IPS-18a (cell line): ENCODE data around the gene GOLGA5.
"Not testable (repeated sequence)": the region's sequence is repeated elsewhere in the genome, so short reads cannot be mapped to it uniquely, and the experiment has no call there.

Experiments used
- H3K27ac ChIP-seq: one replicate; pipeline ENCODE4 v1.5.1; 2013; ENCODE audit warnings: low read length
- H3K27me3 ChIP-seq: one replicate; pipeline ENCODE4 v1.6.1; 2013; ENCODE audit warnings: mild to moderate bottlenecking, low read length; ENCODE audit not compliant: control insufficient read depth, insufficient read depth
- H3K36me3 ChIP-seq: one replicate; pipeline ENCODE4 v1.6.1; 2013; ENCODE audit warnings: low read depth, low read length; ENCODE audit not compliant: control insufficient read depth
- H3K4me1 ChIP-seq: one replicate; pipeline ENCODE4 v1.6.1; 2013; ENCODE audit warnings: low read depth, low read length; ENCODE audit not compliant: control insufficient read depth
- H3K4me3 ChIP-seq: one replicate; pipeline ENCODE4 v1.5.1; 2013; ENCODE audit warnings: low read length
- H3K9ac ChIP-seq: one replicate; pipeline ENCODE4 v1.6.1; 2013; ENCODE audit warnings: mild to moderate bottlenecking, low read length, moderate library complexity
- H3K9me3 ChIP-seq: one replicate; pipeline ENCODE4 v1.6.1; 2013; ENCODE audit warnings: low read depth, low read length; ENCODE audit not compliant: control insufficient read depth

Gene GOLGA5

GRCh38 chr14:92846162-92846897 is 52.2 kb downstream of the GOLGA5 start:
- no peak overlapping the region for H3K9ac ChIP-seq
- H3K27me3 ChIP-seq, result no peaks in the 10 kb centered on the region
- no peak overlapping the region for H3K4me3 ChIP-seq
- no peak overlapping the region for H3K27ac ChIP-seq
- no peaks in the 10 kb centered on the region for H3K36me3 ChIP-seq
- H3K9me3 ChIP-seq, result no peaks in the 10 kb centered on the region
- no peaks in the 10 kb centered on the region for H3K4me1 ChIP-seq

- H3K27me3 ChIP-seq, result no peaks in the 10 kb centered on the region
- no peak overlapping the region for H3K27ac ChIP-seq
- peaks cover 5% of the 10 kb centered on the region for H3K9me3 ChIP-seq
- H3K9ac ChIP-seq, result no peak overlapping the region
- no peak overlapping the region for H3K4me3 ChIP-seq
- H3K36me3 ChIP-seq, result no peaks in the 10 kb centered on the region
- H3K4me1 ChIP-seq, result no peaks in the 10 kb centered on the region
Measured at GRCh38 chr14:92847278-92847677, 53.2 kb downstream of the GOLGA5 start.

- Histone ChIP-seq H3K9ac (no peak overlapping the region), H3K4me1 (no peaks in the 10 kb centered on the region), H3K9me3 (peaks cover 5% of the 10 kb centered on the region), H3K27ac (no peak overlapping the region), H3K36me3 (no peaks in the 10 kb centered on the region), H3K27me3 (no peaks in the 10 kb centered on the region), H3K4me3 (no peak overlapping the region)
Measured at GRCh38 chr14:92847749-92848148, 53.6 kb downstream of the GOLGA5 start.

GRCh38 chr14:92848887-92849286 is 54.8 kb downstream of the GOLGA5 start:
- peaks cover 5% of the 10 kb centered on the region for H3K9me3 ChIP-seq
- H3K27me3 ChIP-seq, result no peaks in the 10 kb centered on the region
- H3K36me3 ChIP-seq, result no peaks in the 10 kb centered on the region
- no peak overlapping the region for H3K4me3 ChIP-seq
- no peak overlapping the region for H3K9ac ChIP-seq
- no peak overlapping the region for H3K27ac ChIP-seq
- H3K4me1 ChIP-seq, result no peaks in the 10 kb centered on the region

GRCh38 chr14:92850492-92850891 is 56.4 kb downstream of the GOLGA5 start:
- no peaks in the 10 kb centered on the region for H3K27me3 ChIP-seq
- H3K9me3 ChIP-seq, result peaks cover 5% of the 10 kb centered on the region
- no peaks in the 10 kb centered on the region for H3K36me3 ChIP-seq
- no peaks in the 10 kb centered on the region for H3K4me1 ChIP-seq
- no peak overlapping the region for H3K9ac ChIP-seq
- H3K4me3 ChIP-seq, result no peak overlapping the region
- no peak overlapping the region for H3K27ac ChIP-seq

- H3K27me3 ChIP-seq, H3K9ac ChIP-seq, H3K36me3 ChIP-seq, H3K4me1 ChIP-seq, H3K9me3 ChIP-seq, H3K4me3 ChIP-seq, H3K27ac ChIP-seq: not testable (repeated sequence)
Measured at GRCh38 chr14:92853136-92853535, 59.0 kb downstream of the GOLGA5 start.

GRCh38 chr14:92860049-92860840 is 66.1 kb downstream of the GOLGA5 start:
- H3K27me3 ChIP-seq, result no peaks in the 10 kb centered on the region

GRCh38 chr14:92861856-92862745 is 68.0 kb downstream of the GOLGA5 start:
- no peak overlapping the region for H3K9ac ChIP-seq
- H3K27ac ChIP-seq, result no peak overlapping the region
- peaks cover 3% of the 10 kb centered on the region for H3K4me1 ChIP-seq
- no peaks in the 10 kb centered on the region for H3K9me3 ChIP-seq
- no peaks in the 10 kb centered on the region for H3K27me3 ChIP-seq
- H3K36me3 ChIP-seq, result no peaks in the 10 kb centered on the region
- H3K4me3 ChIP-seq, result no peak overlapping the region

More at GRCh38 chr14:92860049-92860840, 66.1 kb downstream of the GOLGA5 start:
- Histone ChIP-seq H3K4me1 (peaks cover 3% of the 10 kb centered on the region), H3K9ac (no peak overlapping the region), H3K9me3 (no peaks in the 10 kb centered on the region), H3K27ac (no peak overlapping the region), H3K36me3 (no peaks in the 10 kb centered on the region), H3K4me3 (no peak overlapping the region)

GRCh38 chr14:92863286-92864080 is 69.4 kb downstream of the GOLGA5 start:
- Histone ChIP-seq H3K27ac (no peak overlapping the region), H3K4me3 (no peak overlapping the region), H3K36me3 (no peaks in the 10 kb centered on the region), H3K27me3 (no peaks in the 10 kb centered on the region), H3K9me3 (no peaks in the 10 kb centered on the region), H3K4me1 (peaks cover 3% of the 10 kb centered on the region), H3K9ac (no peak overlapping the region)

GRCh38 chr14:92865674-92866073 is 71.6 kb downstream of the GOLGA5 start:
- Histone ChIP-seq H3K9me3 (no peaks in the 10 kb centered on the region), H3K27ac (no peak overlapping the region), H3K36me3 (no peaks in the 10 kb centered on the region), H3K9ac (no peak overlapping the region), H3K4me1 (no peaks in the 10 kb centered on the region), H3K27me3 (no peaks in the 10 kb centered on the region), H3K4me3 (no peak overlapping the region)
